Testis (tissue), 3 donors: ENCODE data around the gene ZFYVE26. TPM values are rescaled to one million over a fixed set of nuclear protein-coding genes. Genes with fewer than 3 reads are reported as not detected.

Experiments
- DNase-seq: peaks from one replicate; pipeline ENCODE4 v3.0.0-alpha.2; 2019
- H3K27ac ChIP-seq, 2 donors: fragments of 200-600 bp; sonication (generic); one replicate each; pipeline ENCODE4 v1.5.1; 2019
- H3K27me3 ChIP-seq: fragments of 200-600 bp; sonication (generic); one replicate; pipeline ENCODE4 v1.5.1; 2019
- H3K36me3 ChIP-seq: fragments of 200-600 bp; sonication (generic); one replicate; pipeline ENCODE4 v1.5.1; 2017; ENCODE audit warnings: low read depth; ENCODE audit errors: missing control alignments
- H3K4me1 ChIP-seq: fragments of 200-600 bp; sonication (generic); one replicate; pipeline ENCODE4 v1.5.1; 2019
- H3K4me3 ChIP-seq, 2 donors: fragments of 200-600 bp; sonication (generic); one replicate each; pipeline ENCODE4 v1.5.1; 2017 to 2019
- H3K9me3 ChIP-seq: fragments of 200-600 bp; sonication (generic); one replicate; pipeline ENCODE4 v1.5.1; 2017
- POLR2A ChIP-seq: fragments of 450-650 bp; IDR thresholded peaks from one replicate; pipeline ENCODE4 v1.6.1; 2017; ENCODE audit warnings: antibody characterized with exemption, mild to moderate bottlenecking, moderate library complexity
- WGBS, 2 donors: methylation state at CpG; one replicate each; pipeline ENCODE4 v1.1.5; 2018; 5-methylcytosine and 5-hydroxymethylcytosine counted together
- intact Hi-C: fragments of 100-400 bp; cut with DNase I; formaldehyde crosslinking; loops from one replicate; pipeline ENCODE4 v1.15.1; 2023; ENCODE audit warnings: low total_unique reads
- polyA plus RNA-seq: library from polyadenylated mRNA; stranded (reverse); fragments of 350-450 nt; fragmentation: Illumina TruSeq; extraction: RNeasy Lipid Tissue Mini Kit (QIAGEN cat#74804); gene quantifications from one replicate; pipeline ENCODE4 v1.2.3, GENCODE V29; 2014; ENCODE audit warnings: low read depth, low replicate concordance; ENCODE audit not compliant: insufficient read depth
- total RNA-seq, 2 donors: library from RNA; depleted of rRNA; stranded (reverse); fragments of >200 nt; gene quantifications; one replicate each; pipeline ENCODE4 v1.2.3, GENCODE V29; 2016
- TF ChIP-seq, protein P1 (sequence below), 3 experiments: fragments of 450-650 bp in 2 of 3; fragments of 200-600 bp in 1 of 3; sonication (generic) in 1 of 3; IDR thresholded peaks; one replicate each; pipeline ENCODE4 v1.5.1; 2016 to 2019; ENCODE audit warnings: antibody characterized with exemption in 3 of 3, mild to moderate bottlenecking in 2 of 3, moderate library complexity in 1 of 3

ZFYVE26 gene
- total and polyA plus RNA-seq, 3 donors from 2014 or later: 9.4 to 34.6 (median 32.7) TPM

DNA sequence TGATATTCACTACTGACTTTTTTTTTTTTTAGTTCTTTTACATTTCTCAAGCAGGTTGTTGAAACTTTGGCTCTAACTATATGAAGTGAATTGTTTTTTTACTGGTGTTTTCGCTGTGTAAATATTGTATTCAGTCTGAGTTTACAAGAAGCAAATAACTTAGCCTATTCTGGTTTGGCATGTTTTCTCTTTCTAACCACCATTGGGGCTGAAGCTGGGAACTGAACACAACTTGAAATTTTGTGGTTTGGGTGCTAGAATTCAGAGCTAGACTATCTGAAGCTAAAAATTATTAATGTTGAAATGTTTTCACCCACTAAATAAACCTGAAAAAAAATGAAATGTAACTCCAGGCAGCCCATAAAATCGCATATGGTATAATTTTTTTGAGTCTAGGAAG lies 40.4 kb upstream of the ZFYVE26 start:
- 85 to 88% methylated on average over 2 of the region's 2 CpGs for WGBS, 2 donors
- no peak for DNase-seq
- intact Hi-C loops: no loop called here
- no peak for TF ChIP-seq POLR2A
- TF ChIP-seq, protein P1, sequence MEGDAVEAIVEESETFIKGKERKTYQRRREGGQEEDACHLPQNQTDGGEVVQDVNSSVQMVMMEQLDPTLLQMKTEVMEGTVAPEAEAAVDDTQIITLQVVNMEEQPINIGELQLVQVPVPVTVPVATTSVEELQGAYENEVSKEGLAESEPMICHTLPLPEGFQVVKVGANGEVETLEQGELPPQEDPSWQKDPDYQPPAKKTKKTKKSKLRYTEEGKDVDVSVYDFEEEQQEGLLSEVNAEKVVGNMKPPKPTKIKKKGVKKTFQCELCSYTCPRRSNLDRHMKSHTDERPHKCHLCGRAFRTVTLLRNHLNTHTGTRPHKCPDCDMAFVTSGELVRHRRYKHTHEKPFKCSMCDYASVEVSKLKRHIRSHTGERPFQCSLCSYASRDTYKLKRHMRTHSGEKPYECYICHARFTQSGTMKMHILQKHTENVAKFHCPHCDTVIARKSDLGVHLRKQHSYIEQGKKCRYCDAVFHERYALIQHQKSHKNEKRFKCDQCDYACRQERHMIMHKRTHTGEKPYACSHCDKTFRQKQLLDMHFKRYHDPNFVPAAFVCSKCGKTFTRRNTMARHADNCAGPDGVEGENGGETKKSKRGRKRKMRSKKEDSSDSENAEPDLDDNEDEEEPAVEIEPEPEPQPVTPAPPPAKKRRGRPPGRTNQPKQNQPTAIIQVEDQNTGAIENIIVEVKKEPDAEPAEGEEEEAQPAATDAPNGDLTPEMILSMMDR (IDR thresholded peaks at IDR 0.05): no peak
- Histone ChIP-seq H3K36me3 (no peaks in the 10 kb centered on the region), H3K27ac (no peak overlapping the region), H3K4me1 (no peaks in the 10 kb centered on the region), H3K4me3 (no peak overlapping the region), H3K9me3 (no peaks in the 10 kb centered on the region), H3K27me3 (no peaks in the 10 kb centered on the region)

GRCh38 chr14:67853715-67854114 lies 37.3 kb upstream of the ZFYVE26 start:
- Histone ChIP-seq H3K4me3 (no peak overlapping the region), H3K27ac (no peak overlapping the region), H3K9me3 (no peaks in the 10 kb centered on the region), H3K36me3 (no peaks in the 10 kb centered on the region), H3K27me3 (no peaks in the 10 kb centered on the region), H3K4me1 (no peaks in the 10 kb centered on the region)
- intact Hi-C loops: no loop called here
- WGBS, 2 donors: 85 to 87% methylated on average over 3 of the region's 3 CpGs
- TF ChIP-seq POLR2A: no peak
- TF ChIP-seq, protein P1 (IDR thresholded peaks at IDR 0.05): no peak
- no peak for DNase-seq

- no peak for DNase-seq
- H3K4me1 ChIP-seq: no peaks in the 10 kb centered on the region
- H3K27ac ChIP-seq: no peak overlapping the region
- H3K36me3 ChIP-seq: no peaks in the 10 kb centered on the region
- TF ChIP-seq POLR2A: no peak
- TF ChIP-seq, protein P1 (IDR thresholded peaks at IDR 0.05): no peak
- no peaks in the 10 kb centered on the region for H3K9me3 ChIP-seq
- no peak overlapping the region for H3K4me3 ChIP-seq
- intact Hi-C loops: no loop called here
- H3K27me3 ChIP-seq: no peaks in the 10 kb centered on the region
Observed at GRCh38 chr14:67852926-67853604, 36.7 kb upstream of the ZFYVE26 start.

DNA sequence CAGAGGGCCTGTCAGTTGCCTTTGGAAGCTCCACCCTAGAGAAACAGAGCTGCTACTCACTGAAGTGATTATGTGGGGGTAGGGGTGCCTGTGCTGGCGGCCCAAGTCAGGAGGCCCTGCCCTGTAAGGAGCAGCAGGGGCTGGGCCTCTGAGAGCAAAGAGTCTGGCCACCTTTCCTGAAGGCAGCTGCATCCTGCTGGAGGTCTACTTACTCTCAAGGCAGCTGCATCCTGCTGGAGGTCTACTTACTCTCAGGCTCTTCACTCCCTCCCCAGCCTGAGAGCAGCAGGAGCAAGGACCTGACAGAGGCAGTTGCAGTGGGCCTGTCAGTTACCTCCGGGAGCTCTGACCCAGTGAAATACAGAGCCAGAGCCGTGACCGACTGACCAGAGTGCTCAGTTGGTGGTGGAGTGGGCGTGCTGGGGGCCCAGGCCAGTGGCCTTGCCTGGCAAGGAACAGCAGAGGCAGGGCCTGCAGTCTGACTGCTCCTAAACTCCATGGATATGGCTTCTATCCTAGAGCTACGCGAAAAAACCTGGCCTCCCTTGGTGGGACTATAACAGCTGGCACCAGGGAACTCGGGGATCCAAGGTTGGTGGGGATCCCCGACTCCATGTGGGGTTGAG lies 35.5 kb upstream of the ZFYVE26 start:
- no peaks in the 10 kb centered on the region for H3K4me1 ChIP-seq
- no peaks in the 10 kb centered on the region for H3K36me3 ChIP-seq
- no peak overlapping the region for H3K4me3 ChIP-seq
- no peaks in the 10 kb centered on the region for H3K9me3 ChIP-seq
- TF ChIP-seq POLR2A: no peak
- TF ChIP-seq, protein P1 (IDR thresholded peaks at IDR 0.05): no peak
- H3K27ac ChIP-seq: no peak overlapping the region
- intact Hi-C loops: no loop called here
- no peaks in the 10 kb centered on the region for H3K27me3 ChIP-seq
- no peak for DNase-seq
- 60 to 84% methylated on average over 1 to 9 of the region's 9 CpGs for WGBS, 2 donors
